Vagina (tissue), 2 donors: ENCODE measurements around the gene WDR37. TPM values are rescaled to one million over a fixed set of nuclear protein-coding genes. Genes with fewer than 3 reads are reported as not detected.

Experiments
- DNase-seq, 2 donors: peaks; one replicate each; pipeline ENCODE4 v3.0.0-alpha.2; 2017; ENCODE audit errors: extremely low spot score in 2 of 2
- H3K27ac ChIP-seq: fragments of 200-600 bp; sonication (generic); one replicate; pipeline ENCODE4 v1.5.1; 2019
- H3K27me3 ChIP-seq: fragments of 200-600 bp; sonication (generic); one replicate; pipeline ENCODE4 v1.5.1; 2019
- H3K36me3 ChIP-seq, 2 donors: fragments of 200-600 bp; sonication (generic); one replicate each; pipeline ENCODE4 v1.5.1; 2017 to 2019
- H3K4me1 ChIP-seq: fragments of 200-600 bp; sonication (generic); one replicate; pipeline ENCODE4 v1.5.1; 2019
- H3K4me3 ChIP-seq, 2 donors: fragments of 200-600 bp; sonication (generic); 1 replicate in 1 of 2; 2 replicates in 1 of 2; pipeline ENCODE4 v1.5.1; 2016 to 2019
- H3K9me3 ChIP-seq: fragments of 200-600 bp; sonication (generic); one replicate; pipeline ENCODE4 v1.5.1; 2019
- CTCF ChIP-seq, 3 experiments: fragments of 450-650 bp in 2 of 3; fragments of 200-600 bp in 1 of 3; sonication (generic) in 1 of 3; IDR thresholded peaks; one replicate each; pipeline ENCODE4 v1.5.1; 2017 to 2019; ENCODE audit warnings: antibody characterized with exemption in 3 of 3, mild to moderate bottlenecking in 2 of 3, moderate library complexity in 2 of 3
- POLR2A ChIP-seq, 2 donors: fragments of 450-650 bp; IDR thresholded peaks; one replicate each; pipeline ENCODE4 v1.6.1; 2017; ENCODE audit warnings: antibody characterized with exemption in 2 of 2, mild to moderate bottlenecking in 2 of 2, moderate library complexity in 2 of 2
- POLR2AphosphoS5 ChIP-seq, 2 donors: sonication (generic); formaldehyde crosslinking; IDR thresholded peaks; one replicate each; pipeline ENCODE4 v1.9.0; 2017; ENCODE audit warnings: antibody characterized with exemption in 2 of 2, mild to moderate bottlenecking in 2 of 2, low read depth in 1 of 2; ENCODE audit not compliant: insufficient read depth in 1 of 2
- intact Hi-C: fragments of 100-400 bp; cut with DNase I; formaldehyde crosslinking; loops from one replicate; pipeline ENCODE4 v1.15.1; 2023
- total RNA-seq: library from RNA; depleted of rRNA; stranded (reverse); fragments of >200 nt; gene quantifications from one replicate; pipeline ENCODE4 v1.2.3, GENCODE V29; 2016

WDR37 gene
- total RNA-seq, 1 donor from 2014 or later, result 16.9 TPM

DNA sequence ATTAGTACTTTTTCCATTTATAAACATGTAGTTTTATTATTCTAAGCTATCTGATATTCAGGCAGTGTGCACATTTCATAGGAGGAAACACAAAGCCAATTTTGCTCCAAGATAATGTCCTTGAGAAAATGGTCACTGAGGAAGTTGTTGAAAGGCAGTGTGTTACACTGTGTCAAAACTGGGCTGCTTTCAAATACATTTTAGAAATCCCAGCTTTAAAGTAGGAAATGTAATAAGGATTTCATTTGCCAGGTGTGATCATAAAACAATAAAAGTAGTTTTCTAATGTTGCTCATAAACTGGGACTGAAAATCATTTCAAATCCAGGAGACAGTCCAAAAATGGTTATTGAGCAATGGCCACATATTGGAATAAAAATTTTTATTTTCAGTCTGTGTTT lies 80.1 kb downstream of the WDR37 start:
- H3K9me3 ChIP-seq, result peaks cover 7% of the 10 kb centered on the region
- H3K27ac ChIP-seq, result no peak overlapping the region
- H3K36me3 ChIP-seq, result peaks cover 0 to 5% of the 10 kb centered on the region in 2 donors
- no peaks in the 10 kb centered on the region for H3K4me1 ChIP-seq
- no peak overlapping the region for H3K4me3 ChIP-seq
- TF ChIP-seq POLR2AphosphoS5 (IDR thresholded peaks at IDR 0.05; ENCODE audit: insufficient read depth in 1 of 2, low read depth in 1 of 2) (no peak), CTCF (IDR thresholded peaks at IDR 0.05) (no peak), POLR2A (IDR thresholded peaks at IDR 0.05) (no peak)
- intact Hi-C loops, result no loop called here
- no peaks in the 10 kb centered on the region for H3K27me3 ChIP-seq
- DNase-seq, result no peak

DNA sequence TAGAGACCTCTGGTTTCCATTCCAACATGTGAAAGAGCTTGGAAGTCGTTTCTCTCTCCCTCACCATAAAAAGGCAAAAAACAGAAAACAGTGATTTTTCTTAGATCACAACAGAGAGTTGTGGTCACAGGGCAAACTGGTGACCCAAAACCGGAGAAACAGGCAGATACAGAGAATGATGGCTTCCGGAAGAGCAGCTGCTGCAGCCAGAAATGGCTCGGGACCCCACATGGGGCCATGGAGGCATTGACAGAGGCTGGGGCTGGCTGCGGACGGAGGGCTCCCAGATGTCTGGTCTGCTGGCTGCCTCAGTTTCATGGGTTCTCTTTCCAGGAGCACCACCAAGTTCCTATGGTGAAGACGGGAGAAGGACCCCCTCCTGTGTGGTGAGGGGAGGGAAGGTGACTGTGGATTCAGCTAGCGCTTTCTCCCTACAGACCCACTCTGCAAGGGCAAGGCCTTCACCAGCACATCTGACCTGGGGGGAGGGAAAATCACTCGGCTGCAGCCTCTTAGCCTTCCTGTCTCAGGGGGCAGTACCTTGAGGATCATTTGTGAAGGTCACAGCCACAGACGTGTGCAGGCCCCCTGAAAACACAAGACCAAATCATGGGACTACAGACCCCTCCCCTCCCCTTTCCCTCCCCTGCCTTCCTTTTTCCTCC lies 81.4 kb downstream of the WDR37 start:
- H3K4me3 ChIP-seq, result no peak overlapping the region
- DNase-seq, result peak; percentile 44 to 67
- no peaks in the 10 kb centered on the region for H3K4me1 ChIP-seq
- H3K27me3 ChIP-seq, result no peaks in the 10 kb centered on the region
- no peaks in the 10 kb centered on the region for H3K36me3 ChIP-seq
- no peak for TF ChIP-seq POLR2AphosphoS5 (IDR thresholded peaks at IDR 0.05; ENCODE audit: insufficient read depth in 1 of 2, low read depth in 1 of 2)
- no peak for TF ChIP-seq POLR2A (IDR thresholded peaks at IDR 0.05)
- no peak for TF ChIP-seq CTCF (IDR thresholded peaks at IDR 0.05)
- intact Hi-C loops, result no loop called here
- H3K9me3 ChIP-seq, result peaks cover 7% of the 10 kb centered on the region
- H3K27ac ChIP-seq, result no peak overlapping the region

GRCh38 chr10:1138529-1138928 lies 82.3 kb downstream of the WDR37 start:
- TF ChIP-seq POLR2A (IDR thresholded peaks at IDR 0.05) (no peak), CTCF (IDR thresholded peaks at IDR 0.05) (no peak), POLR2AphosphoS5 (IDR thresholded peaks at IDR 0.05; ENCODE audit: insufficient read depth in 1 of 2, low read depth in 1 of 2) (no peak)
- intact Hi-C loops, result no loop called here
- no peaks in the 10 kb centered on the region for H3K36me3 ChIP-seq
- H3K27ac ChIP-seq, result no peak overlapping the region
- no peaks in the 10 kb centered on the region for H3K4me1 ChIP-seq
- H3K4me3 ChIP-seq, result no peak overlapping the region
- peaks cover 7% of the 10 kb centered on the region for H3K9me3 ChIP-seq
- no peaks in the 10 kb centered on the region for H3K27me3 ChIP-seq
- DNase-seq, result no peak

- Histone ChIP-seq H3K9me3 (peaks cover 13% of the 10 kb centered on the region), H3K4me3 (no peak overlapping the region), H3K36me3 (no peaks in the 10 kb centered on the region), H3K27me3 (no peaks in the 10 kb centered on the region), H3K27ac (no peak overlapping the region), H3K4me1 (no peaks in the 10 kb centered on the region)
- DNase-seq, result peak; percentile 16 to 29
- no peak for TF ChIP-seq POLR2AphosphoS5 (IDR thresholded peaks at IDR 0.05; ENCODE audit: insufficient read depth in 1 of 2, low read depth in 1 of 2)
- TF ChIP-seq CTCF (IDR thresholded peaks at IDR 0.05), result no peak
- TF ChIP-seq POLR2A (IDR thresholded peaks at IDR 0.05), result no peak
- intact Hi-C loops, result no loop called here
Observed at GRCh38 chr10:1141261-1141660, 85.1 kb downstream of the WDR37 start.

DNA sequence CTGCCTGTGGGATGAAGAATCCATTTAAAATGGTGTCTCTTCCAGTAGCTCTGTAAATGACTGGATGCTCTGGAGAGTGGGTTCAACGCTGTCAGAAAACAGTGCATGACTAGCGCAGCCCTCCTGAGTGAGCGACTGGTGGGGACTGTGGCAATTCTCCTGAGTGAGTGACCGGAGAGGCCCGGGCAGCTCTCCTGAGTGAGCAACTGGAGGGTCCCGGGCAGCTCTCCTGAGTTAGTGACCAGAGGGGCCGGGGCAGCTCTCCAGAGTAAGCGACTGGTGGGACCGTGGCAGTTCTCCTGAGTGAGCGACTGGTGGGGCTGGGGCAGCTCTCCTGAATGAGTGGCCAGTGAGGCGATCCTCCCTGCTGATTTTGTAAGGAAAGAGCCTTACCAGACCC lies 85.5 kb downstream of the WDR37 start:
- H3K36me3 ChIP-seq, result no peaks in the 10 kb centered on the region
- no peaks in the 10 kb centered on the region for H3K27me3 ChIP-seq
- H3K4me3 ChIP-seq, result no peak overlapping the region
- DNase-seq, result peak; percentile 47 to 81
- peaks cover 13% of the 10 kb centered on the region for H3K9me3 ChIP-seq
- no peak overlapping the region for H3K27ac ChIP-seq
- intact Hi-C loops, result no loop called here
- H3K4me1 ChIP-seq, result no peaks in the 10 kb centered on the region
- TF ChIP-seq POLR2AphosphoS5 (IDR thresholded peaks at IDR 0.05; ENCODE audit: insufficient read depth in 1 of 2, low read depth in 1 of 2), result no peak
- no peak for TF ChIP-seq CTCF (IDR thresholded peaks at IDR 0.05)
- TF ChIP-seq POLR2A (IDR thresholded peaks at IDR 0.05), result no peak
